Fibroblast of lung (primary cell): ENCODE results near the gene PRICKLE4.

Experiments
- CTCF ChIP-seq, 2 donors: IDR thresholded peaks in 1 of 2; conservative IDR thresholded peaks in 1 of 2; 1 replicate in 1 of 2; 2 replicates in 1 of 2; pipeline ENCODE4 v1.5.1; 2011 to 2012; ENCODE audit warnings: low read length in 2 of 2, control low read depth in 1 of 2, inconsistent platforms in 1 of 2, low read depth in 1 of 2, mild to moderate bottlenecking in 1 of 2
- EZH2 ChIP-seq: IDR thresholded peaks from 2 replicates; pipeline ENCODE4 v1.5.1; 2012; ENCODE audit warnings: low read length, control low read depth, mild to moderate bottlenecking; ENCODE audit errors: missing control alignments

- no peak for TF ChIP-seq CTCF (conservative IDR thresholded peaks at IDR 0.05 in 1 of 2, IDR thresholded peaks at IDR 0.05 in 1 of 2; ENCODE audit: low read depth in 1 of 2, low read length in 2 of 2)
- TF ChIP-seq EZH2, result no peak
These were observed 1.7 kb upstream of the PRICKLE4 start for GRCh38 chr6:41778895-41779294.
